HG02884 (cell line): ENCODE results near the gene ZNF74.

ENCODE experiments used
- ATAC-seq: cut with Tn5 transposase; IDR thresholded peaks from one replicate; pipeline ENCODE4 v1.9.1; 2021; ENCODE audit warnings: mild to moderate bottlenecking, moderate library complexity; ENCODE audit not compliant: unreplicated experiment

Gene ZNF74

GRCh38 chr22:20418211-20418788 is 24.3 kb downstream of the ZNF74 start:
- ATAC-seq: no peak

GRCh38 chr22:20419664-20419951 is 25.7 kb downstream of the ZNF74 start:
- no peak for ATAC-seq

GRCh38 chr22:20420157-20420842 is 26.3 kb downstream of the ZNF74 start:
- ATAC-seq: no peak

- ATAC-seq: no peak
Observed at GRCh38 chr22:20421507-20421874, 27.5 kb downstream of the ZNF74 start.

GRCh38 chr22:20422271-20423007 is 28.5 kb downstream of the ZNF74 start:
- no peak for ATAC-seq

GRCh38 chr22:20423008-20423905 is 29.3 kb downstream of the ZNF74 start:
- ATAC-seq: no peak

- ATAC-seq: no peak
Observed at GRCh38 chr22:20423906-20424551, 30.1 kb downstream of the ZNF74 start.

- ATAC-seq: no peak
Observed at GRCh38 chr22:20424568-20424931, 30.6 kb downstream of the ZNF74 start.

GRCh38 chr22:20424932-20425565 is 31.1 kb downstream of the ZNF74 start:
- no peak for ATAC-seq

GRCh38 chr22:20425566-20426258 is 31.8 kb downstream of the ZNF74 start:
- ATAC-seq: no peak

- ATAC-seq: no peak
Observed at GRCh38 chr22:20426259-20426615, 32.3 kb downstream of the ZNF74 start.

- ATAC-seq: no peak
Observed at GRCh38 chr22:20427104-20427944, 33.4 kb downstream of the ZNF74 start.

- no peak for ATAC-seq
Observed at GRCh38 chr22:20427945-20428417, 34.0 kb downstream of the ZNF74 start.

- no peak for ATAC-seq
Observed at GRCh38 chr22:20428496-20429253, 34.7 kb downstream of the ZNF74 start.

GRCh38 chr22:20429254-20430100 is 35.5 kb downstream of the ZNF74 start:
- no peak for ATAC-seq

GRCh38 chr22:20430101-20430719 is 36.3 kb downstream of the ZNF74 start:
- no peak for ATAC-seq
